GM20431 (cell line): Measurements from ENCODE around the gene SMARCC1.

ENCODE experiments used
- in situ Hi-C: fragments of 300-500 bp; cut with MseI, MboI; formaldehyde crosslinking; loops from one replicate; pipeline ENCODE4 v1.15.0; 2020; ENCODE audit warnings: low sequenced_read_pairs; ENCODE audit not compliant: unreplicated experiment

SMARCC1 gene

DNA sequence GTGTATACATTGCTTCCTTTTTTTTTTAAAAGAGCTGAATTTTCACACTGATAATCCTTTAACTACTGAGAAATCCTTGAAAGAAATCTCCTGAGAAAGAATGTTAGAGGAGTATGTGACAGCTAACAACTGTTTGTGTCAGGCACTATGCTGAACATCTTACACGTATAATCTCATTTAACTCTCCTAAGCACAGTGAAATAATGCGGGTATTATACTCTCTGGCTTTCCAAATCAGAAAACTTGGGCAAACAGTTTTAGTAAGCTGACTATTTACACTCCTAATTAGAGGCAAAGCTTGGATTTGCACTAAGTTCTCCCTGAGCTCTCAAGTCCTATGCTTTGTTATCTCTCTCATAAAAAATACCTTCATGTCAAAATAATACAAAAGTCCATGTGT, 69.3 kb downstream of the SMARCC1 start:
- in situ Hi-C loops = no loop called here

DNA sequence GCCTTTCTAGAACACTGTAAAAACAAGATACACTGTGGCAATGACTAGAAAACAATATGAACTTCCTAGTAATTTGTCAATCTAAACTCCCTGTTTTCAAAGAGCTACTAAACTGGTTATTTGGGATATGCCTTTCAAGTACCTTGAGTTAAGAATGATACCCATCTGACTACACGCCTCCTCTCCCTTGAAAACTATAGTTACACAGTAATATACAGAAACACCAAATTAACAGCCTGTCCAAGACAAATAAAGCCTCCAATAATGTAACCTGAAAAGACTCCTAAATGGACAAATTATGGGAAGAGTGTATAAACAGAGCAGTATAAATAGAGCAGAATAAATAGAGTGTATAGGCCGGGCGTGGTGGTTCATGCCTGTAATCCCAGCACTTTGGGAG, 70.1 kb downstream of the SMARCC1 start:
- in situ Hi-C loops = no loop called here

DNA sequence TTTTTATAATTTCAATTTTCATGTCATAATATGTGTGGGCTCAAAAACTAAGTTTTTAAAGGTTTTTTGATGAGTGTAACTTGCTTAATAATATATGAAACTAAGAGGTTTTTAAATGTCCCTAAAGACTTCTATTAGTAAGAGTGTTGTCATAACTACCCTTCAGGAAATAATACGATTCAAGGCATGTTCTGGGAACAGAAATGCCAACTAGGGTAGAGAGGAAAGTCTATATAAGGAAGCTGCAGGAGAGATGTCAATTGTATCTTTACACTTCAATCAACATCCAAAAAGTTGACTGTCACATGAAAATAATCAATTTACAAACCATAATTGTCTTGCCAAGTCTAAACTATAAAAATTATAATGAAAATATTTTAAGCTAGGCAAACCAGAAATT, 76.3 kb downstream of the SMARCC1 start:
- in situ Hi-C loops = no loop called here

DNA sequence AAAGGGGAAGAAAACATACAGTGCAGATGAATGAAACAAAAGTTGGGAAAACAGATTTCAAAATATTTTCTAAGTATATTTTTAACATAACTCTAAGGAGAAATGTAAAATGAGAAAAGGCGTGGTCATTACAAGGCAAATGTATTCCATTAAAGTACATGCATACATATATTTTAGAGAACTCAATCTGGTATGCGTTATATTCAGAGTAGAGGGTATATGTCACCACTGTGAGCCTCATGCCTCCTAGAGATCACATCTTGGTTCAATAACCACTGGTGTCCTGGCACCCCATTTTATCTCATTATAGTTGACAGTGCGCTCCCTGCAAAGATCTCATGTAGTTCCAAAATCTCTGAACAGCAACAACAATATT, 77.5 kb downstream of the SMARCC1 start:
- in situ Hi-C loops = no loop called here

DNA sequence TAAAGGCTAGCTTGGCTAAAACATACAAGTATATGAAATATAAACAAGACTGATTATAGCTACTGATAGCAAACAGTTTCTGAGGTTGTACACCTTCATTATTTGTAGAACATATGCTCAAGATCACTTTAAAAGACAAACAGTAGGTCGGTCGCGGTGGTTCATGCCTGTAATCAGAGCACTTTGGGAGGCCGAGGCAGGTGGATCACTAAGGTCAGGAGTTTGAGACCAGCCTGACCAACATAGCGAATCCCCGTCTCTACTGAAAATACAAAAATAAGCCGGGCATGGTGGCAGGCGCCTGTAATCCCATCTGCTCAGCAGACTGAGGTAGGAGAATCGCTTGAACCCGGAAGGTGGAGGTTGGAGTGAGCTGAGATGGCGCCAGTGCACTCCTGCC, 80.3 kb downstream of the SMARCC1 start:
- in situ Hi-C loops = no loop called here

DNA sequence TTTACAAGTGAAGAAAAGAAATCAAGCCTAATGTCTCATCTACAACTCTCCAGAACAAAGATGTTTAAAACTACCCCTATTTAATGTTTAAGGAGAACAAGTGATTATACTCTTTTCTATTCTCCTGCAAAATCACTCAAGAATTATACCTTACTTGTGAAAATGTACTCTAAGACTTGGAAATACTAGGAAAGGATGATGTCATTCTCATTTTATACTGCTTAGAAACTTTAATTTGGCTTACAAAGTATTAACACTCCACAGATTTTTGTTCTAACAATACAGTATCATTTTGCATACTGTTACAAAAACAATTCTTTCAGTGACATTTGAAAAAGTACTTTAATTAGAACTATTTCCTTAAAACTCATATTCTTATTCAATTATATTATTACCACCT, 89.5 kb downstream of the SMARCC1 start:
- in situ Hi-C loops = no loop called here

DNA sequence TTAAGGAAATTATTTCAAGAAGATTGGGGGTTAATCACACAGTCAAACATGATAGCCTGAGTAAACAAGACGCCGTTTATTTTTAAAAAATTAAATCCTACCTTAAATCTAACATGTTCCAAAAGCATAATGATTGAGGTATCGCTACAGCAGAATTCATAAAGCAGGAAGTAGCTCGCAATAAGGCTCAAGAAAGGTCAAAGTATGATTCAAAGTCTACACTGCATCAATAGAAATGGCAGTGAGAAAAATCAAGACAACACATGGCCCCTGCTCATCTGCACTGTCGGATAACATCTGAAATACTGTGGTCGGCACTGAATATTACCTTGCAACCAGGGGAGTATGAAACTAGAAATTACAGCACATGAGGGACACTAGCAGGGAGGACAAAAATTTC, 93.2 kb downstream of the SMARCC1 start:
- in situ Hi-C loops = no loop called here

DNA sequence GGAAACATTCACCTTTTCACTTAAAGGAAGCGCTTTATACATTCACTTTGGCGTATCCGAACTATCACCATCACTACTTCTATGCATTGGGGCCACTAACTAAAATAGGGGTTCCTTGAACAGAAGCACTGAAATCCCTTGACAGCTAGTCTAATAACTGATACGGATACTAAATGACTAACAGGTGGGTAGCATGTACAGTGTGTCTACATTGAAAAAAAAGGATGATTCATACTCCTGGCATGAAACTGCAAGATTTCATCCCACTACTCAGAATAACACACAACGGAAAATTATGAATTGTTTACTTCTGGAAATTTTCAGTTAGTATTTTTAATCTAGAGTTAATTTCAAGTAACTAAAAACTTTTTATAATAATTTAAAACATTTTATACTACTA, 96.7 kb downstream of the SMARCC1 start:
- in situ Hi-C loops = no loop called here

DNA sequence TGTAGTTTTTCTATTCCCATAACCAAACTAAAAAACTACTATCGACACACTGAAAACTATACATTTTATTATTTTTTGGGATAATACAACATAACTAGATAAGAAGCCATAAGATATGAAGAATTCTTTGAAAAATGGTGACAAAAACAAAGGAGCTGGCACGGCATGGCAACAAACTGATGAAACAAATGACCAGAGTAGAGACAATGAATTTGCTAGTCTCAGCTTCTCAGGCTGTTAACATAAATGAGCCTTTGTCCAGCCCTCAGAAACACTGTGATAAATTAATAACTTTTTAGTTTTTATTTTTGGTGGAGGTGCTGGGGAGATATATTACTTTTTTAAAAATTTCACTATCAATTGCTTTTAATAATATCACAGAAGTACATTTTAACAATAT, 100.7 kb downstream of the SMARCC1 start:
- in situ Hi-C loops = no loop called here

DNA sequence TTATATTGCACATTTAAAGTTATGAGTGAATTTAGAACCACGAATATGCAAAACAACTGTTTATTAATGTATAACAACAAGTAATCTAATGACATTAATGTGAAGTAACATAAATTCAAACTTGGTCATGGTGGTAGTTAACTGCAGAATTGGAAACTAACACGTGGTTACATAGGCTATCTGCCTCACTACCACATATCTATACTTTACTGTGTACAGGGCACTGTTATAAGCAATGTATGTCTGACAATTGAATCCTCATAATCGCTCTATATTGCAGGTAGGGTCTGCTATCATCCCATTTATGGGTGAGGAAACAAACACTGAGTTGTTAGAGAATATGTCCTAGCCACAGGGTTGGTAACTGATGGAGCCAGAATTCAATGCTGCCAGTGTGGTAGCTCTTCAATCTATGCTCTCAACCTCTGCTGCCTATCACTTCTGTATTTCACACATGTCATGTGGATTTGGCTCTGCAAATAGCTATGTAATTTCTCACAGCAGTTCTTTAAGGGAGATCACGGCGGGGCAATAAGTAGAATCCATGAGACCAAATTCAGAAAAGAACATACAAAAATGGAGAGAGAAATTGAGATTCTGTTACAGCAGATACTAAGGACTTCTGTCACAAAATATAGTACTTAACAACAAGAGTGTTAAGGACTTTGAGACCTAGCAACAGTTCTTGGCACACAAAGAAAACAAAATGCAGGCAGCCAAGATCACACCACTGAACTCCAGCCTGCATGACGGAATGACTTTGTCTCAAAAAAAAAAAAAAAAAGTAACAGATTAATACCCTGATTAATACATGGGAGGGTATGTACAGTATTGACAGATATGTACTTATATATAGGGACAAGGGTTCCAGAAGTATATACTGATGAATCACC, 103.0 kb downstream of the SMARCC1 start:
- in situ Hi-C loops = no loop called here

DNA sequence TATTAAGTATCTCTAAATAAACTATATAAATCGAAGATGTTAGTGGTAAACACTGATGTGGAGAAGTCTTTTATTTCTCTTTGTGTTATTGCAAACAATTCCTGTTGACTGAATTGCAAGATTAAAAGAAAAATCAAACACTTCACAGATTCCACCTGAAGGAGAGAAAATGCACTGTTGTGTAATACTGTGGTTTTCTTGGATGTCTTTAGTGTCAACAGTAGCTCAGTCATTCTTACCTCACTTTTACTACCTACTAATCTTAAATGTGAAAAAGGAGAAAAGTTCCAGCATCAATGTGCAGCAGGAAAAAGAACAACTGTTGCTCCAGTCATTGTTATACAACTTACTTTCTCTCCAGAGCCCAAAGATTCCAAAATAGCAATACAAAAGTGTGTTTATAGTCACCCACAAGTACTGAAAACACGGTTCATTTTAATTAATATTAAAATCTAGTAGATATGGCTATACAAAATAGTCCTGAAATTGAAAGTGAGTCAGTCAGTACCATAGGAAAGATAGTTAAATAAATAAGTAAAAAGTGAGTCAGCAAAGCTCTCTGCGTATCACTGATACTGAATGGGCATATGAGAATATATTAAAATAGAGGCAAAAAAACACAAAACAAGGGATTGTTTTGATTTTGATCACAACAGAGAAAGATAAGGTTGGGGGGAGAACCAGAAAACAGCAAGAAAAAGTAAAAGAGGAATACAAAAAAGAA, 112.5 kb downstream of the SMARCC1 start:
- in situ Hi-C loops = no loop called here

DNA sequence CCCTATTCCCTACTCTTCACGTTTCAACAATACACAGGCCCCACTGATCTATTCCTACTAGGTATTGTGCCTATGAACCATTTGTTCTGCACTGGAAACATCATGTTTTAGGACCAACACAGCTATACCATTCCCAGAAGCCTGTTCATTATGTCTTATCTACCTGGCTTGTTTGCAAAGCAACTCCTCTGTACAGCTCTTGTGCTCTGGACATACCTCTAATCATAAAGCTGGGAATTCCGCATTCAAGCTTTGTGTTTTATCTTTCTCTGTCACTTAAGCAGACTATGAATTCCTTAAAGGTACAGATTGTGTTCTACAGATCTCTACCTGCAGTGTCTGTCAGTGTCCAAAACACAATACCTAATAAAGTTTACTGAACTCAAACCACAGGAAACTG, 115.6 kb downstream of the SMARCC1 start:
- in situ Hi-C loops = no loop called here

DNA sequence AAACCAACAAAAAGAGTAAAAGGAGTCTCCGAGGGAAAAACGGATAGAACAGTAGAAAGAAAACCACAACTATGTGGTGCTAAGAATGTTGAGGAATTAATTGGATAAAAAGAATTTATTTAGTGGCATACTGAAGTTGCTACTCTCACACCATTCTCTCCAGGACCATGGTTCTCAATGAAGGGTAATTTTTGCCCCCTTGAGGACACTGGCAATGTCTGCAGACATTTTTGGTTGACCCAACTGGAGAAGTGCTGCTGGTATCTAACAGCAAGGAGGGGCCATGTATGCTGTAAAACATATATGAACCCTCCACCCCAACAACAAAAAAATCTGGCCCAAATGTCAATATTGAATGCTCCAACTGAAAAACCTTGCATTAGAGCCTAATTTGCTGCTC, 117.2 kb downstream of the SMARCC1 start:
- in situ Hi-C loops = no loop called here

DNA sequence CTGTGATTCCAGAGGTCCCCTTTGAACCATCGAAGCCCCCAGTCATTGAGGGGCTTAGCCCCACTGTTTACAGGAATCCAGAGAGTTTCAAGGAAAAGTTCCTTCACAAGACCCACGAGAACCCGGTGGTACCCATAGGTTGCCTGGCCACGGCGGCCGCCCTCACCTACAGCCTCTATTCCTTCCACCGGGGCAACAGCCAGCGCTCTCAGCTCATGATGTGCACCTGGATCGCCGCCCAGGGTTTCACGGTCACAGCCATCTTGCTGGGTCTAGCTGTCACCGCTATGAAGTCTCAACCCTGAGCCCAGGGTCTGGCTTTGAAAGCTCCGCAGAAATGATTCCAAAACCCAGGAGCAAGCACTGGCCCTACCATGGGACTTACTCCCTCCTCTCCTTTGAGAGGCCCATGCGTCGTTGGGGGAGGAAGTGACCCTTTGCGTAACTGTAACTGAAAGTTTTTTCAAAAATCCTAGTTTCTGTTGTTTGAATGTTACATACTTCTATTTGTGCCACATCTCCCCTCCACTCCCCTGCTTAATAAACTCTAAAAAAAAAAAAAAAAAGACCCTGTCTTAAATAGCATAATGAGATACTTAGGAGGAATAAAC, 118.0 kb downstream of the SMARCC1 start:
- in situ Hi-C loops = no loop called here

DNA sequence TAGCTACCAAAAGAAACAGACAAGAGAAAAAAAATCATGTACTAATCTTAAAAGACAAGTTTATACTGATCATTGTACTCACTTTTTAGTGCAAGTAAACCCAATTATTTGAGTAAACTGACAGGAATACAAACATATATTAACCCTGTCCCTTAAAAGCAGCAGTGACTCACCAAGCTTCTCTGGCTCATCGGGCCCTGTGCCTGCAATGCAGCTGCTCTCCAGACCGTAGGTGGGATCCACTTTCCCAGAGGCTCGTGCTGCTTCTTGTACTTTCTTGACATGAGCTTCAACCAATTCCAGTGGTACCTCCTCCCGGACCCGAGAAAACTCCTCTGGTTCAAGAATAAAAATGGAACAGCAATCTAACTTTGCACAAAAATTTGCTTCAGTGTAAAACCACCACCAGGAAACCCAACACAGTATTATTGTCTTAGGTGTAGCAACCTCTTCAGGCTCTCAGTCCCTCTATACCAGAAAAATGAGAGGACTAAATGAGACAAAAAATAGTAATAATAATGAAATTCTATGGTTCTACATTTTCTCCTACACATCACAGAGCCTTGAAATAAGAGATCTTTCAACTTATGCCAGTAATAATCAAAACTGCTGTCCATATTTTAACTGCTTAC, 120.5 kb downstream of the SMARCC1 start:
- in situ Hi-C loops = no loop called here

DNA sequence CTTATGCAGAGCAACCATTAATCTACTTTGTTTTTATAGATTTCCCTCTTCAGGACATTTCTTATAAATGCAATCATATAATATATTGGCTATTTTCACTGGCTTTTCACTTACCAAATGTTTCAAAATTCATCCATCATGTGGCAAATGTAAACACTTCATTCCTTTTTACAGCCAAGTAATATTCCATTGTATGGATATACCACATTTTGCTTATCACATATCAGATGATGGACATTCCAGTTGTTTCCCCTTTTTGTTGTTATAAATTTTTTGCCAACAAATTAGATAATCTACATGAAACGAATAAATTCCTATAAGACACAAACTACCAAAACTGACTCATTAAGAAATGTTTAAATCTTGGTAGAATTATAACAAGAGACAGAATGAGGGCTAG, 123.2 kb downstream of the SMARCC1 start:
- in situ Hi-C loops = no loop called here

DNA sequence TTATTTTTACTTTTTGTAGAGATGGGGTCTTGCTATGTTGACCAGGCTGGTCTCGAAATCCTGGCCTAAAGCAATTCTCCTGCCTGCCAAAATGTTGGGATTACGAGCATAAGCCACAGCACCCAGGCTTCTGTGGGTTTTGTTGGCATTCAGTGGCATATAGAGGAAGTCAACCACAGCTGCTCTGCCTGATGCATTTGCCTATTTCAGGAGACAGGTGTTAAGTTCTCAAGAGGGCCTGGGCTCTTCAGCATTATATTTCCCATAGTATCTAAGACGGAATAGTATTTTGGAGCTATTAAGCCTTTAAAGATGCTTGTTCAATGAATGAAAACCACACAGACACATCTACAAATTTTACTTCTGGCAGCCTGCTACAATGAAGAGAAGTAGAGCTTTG, 129.6 kb downstream of the SMARCC1 start:
- in situ Hi-C loops = no loop called here

DNA sequence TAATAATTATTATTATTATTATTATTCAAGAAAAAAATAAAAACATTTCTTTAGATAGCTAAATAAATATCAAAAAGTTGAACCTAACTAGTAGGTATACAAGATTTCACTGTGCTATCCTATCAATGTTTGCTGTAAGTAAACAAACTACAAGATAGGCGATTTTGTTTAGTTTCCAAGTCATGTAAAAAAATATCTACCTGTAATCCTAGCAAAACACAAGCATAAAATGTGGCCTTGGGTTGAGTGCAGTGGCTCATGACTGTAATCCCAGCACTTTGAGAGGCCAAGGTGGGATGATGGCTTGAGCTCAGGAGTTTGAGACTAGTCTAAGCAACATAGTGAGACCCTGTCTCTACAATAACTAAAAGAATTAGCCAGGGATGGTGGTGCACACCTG, 131.4 kb downstream of the SMARCC1 start:
- in situ Hi-C loops = no loop called here

DNA sequence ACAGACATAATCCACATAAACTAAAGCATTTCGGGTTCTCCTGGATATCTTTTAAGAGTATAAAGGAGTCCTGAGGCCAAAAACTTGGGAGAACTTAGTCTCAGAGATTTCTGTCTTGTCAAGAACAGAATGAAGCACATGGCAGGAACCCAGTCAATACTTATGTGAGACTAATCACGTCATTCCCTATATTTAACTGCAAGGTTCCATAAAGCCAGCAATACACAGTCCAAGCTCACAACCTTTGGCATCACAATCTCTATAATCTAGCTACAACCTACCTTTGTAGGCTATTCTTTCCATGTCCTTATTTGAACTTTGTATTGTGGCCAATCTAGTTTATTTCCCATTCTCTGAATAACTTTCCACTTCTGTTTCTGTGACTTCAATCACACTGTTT, 134.1 kb downstream of the SMARCC1 start:
- in situ Hi-C loops = no loop called here

DNA sequence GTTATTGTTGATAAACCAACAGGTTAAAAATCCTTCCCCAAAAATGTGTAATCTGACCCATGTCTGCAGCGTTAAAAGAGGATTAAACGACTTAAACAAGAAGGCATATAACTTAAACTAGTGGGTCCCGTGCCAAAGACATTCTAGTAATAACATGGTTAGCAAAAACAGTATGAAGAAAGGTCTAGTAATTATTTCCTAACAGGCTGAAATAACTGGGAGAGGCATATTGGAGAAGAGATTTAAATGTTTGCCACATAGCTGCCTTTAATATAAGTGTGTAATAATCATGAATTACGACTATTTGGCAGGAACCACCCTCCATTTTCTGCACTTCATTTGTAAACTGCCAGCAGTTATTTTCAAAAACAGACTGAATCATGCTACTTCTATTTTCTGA, 135.3 kb downstream of the SMARCC1 start:
- in situ Hi-C loops = no loop called here

DNA sequence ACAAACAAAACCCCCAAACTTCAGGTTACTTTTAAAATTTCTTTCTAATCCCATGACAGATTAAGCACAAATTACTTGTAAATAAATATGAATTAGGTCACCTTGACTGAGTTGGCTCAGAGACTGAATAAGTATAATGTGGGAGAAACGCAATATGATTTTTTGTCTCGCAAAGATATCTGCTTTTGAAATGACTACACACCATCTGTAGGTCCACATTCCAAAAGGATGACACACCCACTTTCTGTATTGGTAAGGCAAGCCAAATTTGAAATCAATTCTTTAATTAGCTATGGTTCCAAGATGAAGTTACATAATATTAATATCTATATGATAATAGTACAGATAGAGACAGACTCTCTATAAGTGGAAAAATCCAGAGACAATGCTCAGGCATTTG, 136.1 kb downstream of the SMARCC1 start:
- in situ Hi-C loops = no loop called here
